ENCODE measurements around the gene BCKDHA. TPM values are rescaled to one million over a fixed set of nuclear protein-coding genes. Genes with fewer than 3 reads are reported as not detected.
A peak's percentile ranks its signal among the peaks of the same experiment; 100 is the strongest.

The BCKDHA gene
- total RNA-seq (2022) = 9.4 and 19.4 TPM in 2 replicates
- percentile 46 among the genes with signal in this experiment for Bru-seq, nascent RNA
- percentile 46 among the genes with signal in this experiment for BruChase-seq, experiment 1, labeled RNA remaining after a 2-hour chase
- BruChase-seq, experiment 2, labeled RNA remaining after a 6-hour chase = percentile 60 among the genes with signal in this experiment
- long read RNA-seq, transcript BCKDHA-201 (9 exons, 2,103 nt) = major isoform, 51 of 89 reads
- long read RNA-seq, partial matches to known transcripts = 10 of 89 reads
- long read RNA-seq, other reads (novel, unspliced or antisense) = 28 of 89 reads

DNA sequence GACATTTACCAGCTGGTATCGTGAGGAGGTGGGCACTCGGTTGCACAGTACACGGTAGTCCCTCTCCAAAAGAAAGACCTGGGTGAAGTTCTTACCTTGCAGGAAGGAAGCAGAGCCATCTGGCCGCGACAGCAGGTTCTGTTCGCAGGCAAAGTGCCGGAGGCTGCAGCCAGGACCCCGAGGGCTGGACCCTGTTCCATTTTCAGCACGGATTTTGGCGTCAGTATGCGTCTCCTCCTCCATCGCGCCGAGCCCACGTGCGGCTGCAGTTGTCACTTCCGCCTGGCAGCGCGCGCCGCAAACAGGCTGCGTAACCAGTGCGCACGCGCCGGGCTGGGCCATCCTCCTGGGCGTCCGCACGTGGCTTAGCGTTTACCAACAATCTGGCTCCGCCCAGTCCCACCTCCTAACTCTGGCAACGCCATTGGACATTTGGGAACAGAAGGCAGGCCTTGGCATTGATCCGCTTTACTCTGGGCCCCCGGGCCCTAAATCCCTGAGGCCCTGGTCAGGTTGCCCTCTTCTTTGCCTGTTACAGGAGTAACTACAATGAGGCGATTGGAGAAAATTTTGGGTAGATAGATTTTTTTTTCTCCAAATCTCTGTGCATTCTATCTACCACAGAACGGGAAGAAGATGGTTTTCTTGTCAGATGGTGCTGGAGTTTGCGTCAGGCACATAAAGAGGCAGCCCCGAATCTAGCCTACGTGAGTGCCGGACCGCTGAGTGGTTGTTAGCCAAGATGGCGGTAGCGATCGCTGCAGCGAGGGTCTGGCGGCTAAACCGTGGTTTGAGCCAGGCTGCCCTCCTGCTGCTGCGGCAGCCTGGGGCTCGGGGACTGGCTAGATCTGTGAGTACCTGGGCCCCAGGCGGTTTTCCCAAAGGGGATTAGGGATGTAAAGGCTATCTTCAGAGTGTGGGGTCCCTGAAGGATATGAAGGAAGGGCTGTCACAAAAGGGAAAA is at the start of gene BCKDHA, which contains the start of gene EXOSC5:
Gene BCKDHA, plus strand, starts transcription at position 733 of the 964 bp plus-strand sequence. Its CDS starts 10 bp downstream, at position 743.
Gene EXOSC5, minus strand, starts transcription at position 274 of the 964 bp plus-strand sequence. Its CDS starts 31 bp downstream, at position 243.
- 0 out of 2 replicates have a peak, but pooled peaks cover 6% of the 10 kb centered on the region for H3K4me1 ChIP-seq
- H3K9me3 ChIP-seq = no peaks in the 10 kb centered on the region
- peak within 1 kb of the TSS; percentile 100 for H3K27ac Mint-ChIP-seq (ENCODE audit: unreplicated experiment)
- H3K4me3 ChIP-seq (ENCODE audit: low read depth, low read length) = peak within 1 kb of the TSS; percentile 97
- CTCF ChIA-PET = interaction anchor here (0.6 kb wide), 1 partner anchor 1957 kb away, joined by 5 read pairs; no protein-coding TSS in a partner anchor
- H3K36me3 Mint-ChIP-seq (ENCODE audit: insufficient read depth, unreplicated experiment) = peaks cover 16% of the 10 kb centered on the region
- TSS peak; percentile 70 for BruUV-seq (replicated peaks)
- no peaks in the 10 kb centered on the region for H3K9me3 Mint-ChIP-seq (ENCODE audit: unreplicated experiment)
- POLR2A ChIA-PET = interaction anchor here (1.0 to 1.3 kb wide), 2 partner anchors 42 kb away, joined by 3 to 4 read pairs; partner anchors contain the start of gene DMAC2
- H3K36me3 ChIP-seq (ENCODE audit: control insufficient read depth, insufficient read depth, low read length) = peaks cover 1% of the 10 kb centered on the region; the same call in 1 of the 2 replicates
- H3K4me1 Mint-ChIP-seq (ENCODE audit: low read depth, unreplicated experiment) = peaks cover 15% of the 10 kb centered on the region
- TF ChIP-seq, protein P1, sequence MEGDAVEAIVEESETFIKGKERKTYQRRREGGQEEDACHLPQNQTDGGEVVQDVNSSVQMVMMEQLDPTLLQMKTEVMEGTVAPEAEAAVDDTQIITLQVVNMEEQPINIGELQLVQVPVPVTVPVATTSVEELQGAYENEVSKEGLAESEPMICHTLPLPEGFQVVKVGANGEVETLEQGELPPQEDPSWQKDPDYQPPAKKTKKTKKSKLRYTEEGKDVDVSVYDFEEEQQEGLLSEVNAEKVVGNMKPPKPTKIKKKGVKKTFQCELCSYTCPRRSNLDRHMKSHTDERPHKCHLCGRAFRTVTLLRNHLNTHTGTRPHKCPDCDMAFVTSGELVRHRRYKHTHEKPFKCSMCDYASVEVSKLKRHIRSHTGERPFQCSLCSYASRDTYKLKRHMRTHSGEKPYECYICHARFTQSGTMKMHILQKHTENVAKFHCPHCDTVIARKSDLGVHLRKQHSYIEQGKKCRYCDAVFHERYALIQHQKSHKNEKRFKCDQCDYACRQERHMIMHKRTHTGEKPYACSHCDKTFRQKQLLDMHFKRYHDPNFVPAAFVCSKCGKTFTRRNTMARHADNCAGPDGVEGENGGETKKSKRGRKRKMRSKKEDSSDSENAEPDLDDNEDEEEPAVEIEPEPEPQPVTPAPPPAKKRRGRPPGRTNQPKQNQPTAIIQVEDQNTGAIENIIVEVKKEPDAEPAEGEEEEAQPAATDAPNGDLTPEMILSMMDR (IDR thresholded peaks at IDR 0.05; ENCODE audit: insufficient read depth in 1 of 2, low read depth in 1 of 2, low read length in 1 of 2, severe bottlenecking in 1 of 2, unreplicated experiment in 1 of 2) = no peak
- peak within 1 kb of the TSS; percentile 99 for H3K4me3 Mint-ChIP-seq (ENCODE audit: unreplicated experiment)
- peak; percentile 99 to 100 for DNase-seq
- no peaks in the 10 kb centered on the region for H3K27me3 Mint-ChIP-seq (ENCODE audit: insufficient read depth, unreplicated experiment)
- no peaks in the 10 kb centered on the region; the same call in 1 of the 2 replicates for H3K27me3 ChIP-seq (replicated peaks; ENCODE audit: control insufficient read depth, insufficient read depth, low read length)
- intact Hi-C loops (cut with micrococcal nuclease; ENCODE audit: unreplicated experiment) = loop anchor here (1.0 kb wide), 2 partner anchors 30 to 33 kb away; partner anchors contain the start of genes B3GNT8 and B9D2

DNA sequence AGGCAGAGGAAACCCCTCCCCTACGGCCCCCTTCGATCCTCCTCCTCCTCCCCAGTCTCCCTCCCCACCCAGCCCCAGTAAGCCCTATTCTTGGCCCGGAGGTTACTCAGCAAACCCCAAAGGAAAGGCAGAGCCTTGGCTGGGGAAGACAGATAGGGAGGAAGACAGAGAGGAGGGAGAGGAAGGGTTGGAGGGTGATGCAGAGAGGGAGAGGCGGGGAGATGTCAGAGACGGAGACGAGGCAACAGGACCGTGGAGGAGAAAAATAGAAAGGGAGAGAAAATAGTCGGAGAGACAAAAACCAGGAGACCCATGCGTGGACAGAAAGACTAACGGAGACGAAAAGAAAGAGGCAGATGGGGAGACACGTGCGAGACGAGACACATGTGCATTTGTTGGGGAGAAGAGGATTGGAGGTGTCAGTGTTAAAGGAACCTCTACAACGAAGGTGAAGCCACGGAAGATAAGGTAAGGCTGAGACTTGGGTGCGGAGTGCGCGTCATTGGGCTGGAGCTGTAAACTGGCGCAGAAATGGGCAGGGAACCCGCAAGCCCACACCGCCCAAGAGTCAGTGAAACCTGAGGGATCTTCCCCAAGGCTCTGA is 46.8 kb upstream of the BCKDHA start:
- H3K36me3 Mint-ChIP-seq (ENCODE audit: insufficient read depth, unreplicated experiment) = peaks cover 16% of the 10 kb centered on the region
- H3K4me3 Mint-ChIP-seq (ENCODE audit: unreplicated experiment) = peak overlapping the region; percentile 83
- ChIA-PET POLR2A (interaction anchor here (1.1 kb wide), 1 partner anchor 13 kb away, joined by 5 read pairs; the partner anchor contains the start of gene B9D2), CTCF (interaction anchor here (0.6 kb wide), 1 partner anchor 734 kb away, joined by 4 read pairs; no protein-coding TSS in a partner anchor)
- DNase-seq = no peak
- BruUV-seq (replicated peaks) = no TSS peak
- peak overlapping the region; percentile 4 for H3K27ac Mint-ChIP-seq (ENCODE audit: unreplicated experiment)
- H3K4me1 ChIP-seq = peaks cover 4% of the 10 kb centered on the region; the same call in 1 of the 2 replicates
- no peaks in the 10 kb centered on the region for H3K9me3 ChIP-seq
- H3K4me3 ChIP-seq (ENCODE audit: low read depth, low read length) = peak overlapping the region; percentile 73
- peaks cover 24% of the 10 kb centered on the region for H3K4me1 Mint-ChIP-seq (ENCODE audit: low read depth, unreplicated experiment)
- H3K27me3 ChIP-seq (replicated peaks; ENCODE audit: control insufficient read depth, insufficient read depth, low read length) = no peaks in the 10 kb centered on the region; the same call in 1 of the 2 replicates
- intact Hi-C loops (cut with micrococcal nuclease; ENCODE audit: unreplicated experiment) = no loop called here
- H3K9me3 Mint-ChIP-seq (ENCODE audit: unreplicated experiment) = no peaks in the 10 kb centered on the region
- H3K36me3 ChIP-seq (ENCODE audit: control insufficient read depth, insufficient read depth, low read length) = no peaks in the 10 kb centered on the region
- TF ChIP-seq, protein P1 (IDR thresholded peaks at IDR 0.05; ENCODE audit: insufficient read depth in 1 of 2, low read depth in 1 of 2, low read length in 1 of 2, severe bottlenecking in 1 of 2, unreplicated experiment in 1 of 2) = no peak
- peaks cover 11% of the 10 kb centered on the region for H3K27me3 Mint-ChIP-seq (ENCODE audit: insufficient read depth, unreplicated experiment)
